T-helper 1 cell treated with Interleukin-12 subunit alpha and Interleukin-12 subunit beta and Interleukin-4 antibody, amounts not matched to agents 30 μg/mL and 1 μg/mL, for 36 hours (primary cell): Measurements from ENCODE around the gene RFX7.

Experiments used
- H3K27ac Mint-ChIP-seq: one replicate; pipeline ENCODE4 v1.8.0; 2021; ENCODE audit warnings: mild to moderate bottlenecking, mixed read lengths
- H3K27me3 Mint-ChIP-seq: one replicate; pipeline ENCODE4 v1.8.0; 2021; ENCODE audit warnings: low read depth, mixed read lengths
- H3K36me3 Mint-ChIP-seq: one replicate; pipeline ENCODE4 v1.8.0; 2021; ENCODE audit warnings: low read depth, mixed read lengths
- H3K4me1 Mint-ChIP-seq: one replicate; pipeline ENCODE4 v1.8.0; 2021; ENCODE audit warnings: low read depth, mixed read lengths
- H3K4me3 Mint-ChIP-seq: one replicate; pipeline ENCODE4 v1.8.0; 2021; ENCODE audit warnings: mild to moderate bottlenecking, moderate library complexity, mixed read lengths
- H3K9me3 Mint-ChIP-seq: one replicate; pipeline ENCODE4 v1.8.0; 2021; ENCODE audit warnings: mixed read lengths

The RFX7 gene

DNA sequence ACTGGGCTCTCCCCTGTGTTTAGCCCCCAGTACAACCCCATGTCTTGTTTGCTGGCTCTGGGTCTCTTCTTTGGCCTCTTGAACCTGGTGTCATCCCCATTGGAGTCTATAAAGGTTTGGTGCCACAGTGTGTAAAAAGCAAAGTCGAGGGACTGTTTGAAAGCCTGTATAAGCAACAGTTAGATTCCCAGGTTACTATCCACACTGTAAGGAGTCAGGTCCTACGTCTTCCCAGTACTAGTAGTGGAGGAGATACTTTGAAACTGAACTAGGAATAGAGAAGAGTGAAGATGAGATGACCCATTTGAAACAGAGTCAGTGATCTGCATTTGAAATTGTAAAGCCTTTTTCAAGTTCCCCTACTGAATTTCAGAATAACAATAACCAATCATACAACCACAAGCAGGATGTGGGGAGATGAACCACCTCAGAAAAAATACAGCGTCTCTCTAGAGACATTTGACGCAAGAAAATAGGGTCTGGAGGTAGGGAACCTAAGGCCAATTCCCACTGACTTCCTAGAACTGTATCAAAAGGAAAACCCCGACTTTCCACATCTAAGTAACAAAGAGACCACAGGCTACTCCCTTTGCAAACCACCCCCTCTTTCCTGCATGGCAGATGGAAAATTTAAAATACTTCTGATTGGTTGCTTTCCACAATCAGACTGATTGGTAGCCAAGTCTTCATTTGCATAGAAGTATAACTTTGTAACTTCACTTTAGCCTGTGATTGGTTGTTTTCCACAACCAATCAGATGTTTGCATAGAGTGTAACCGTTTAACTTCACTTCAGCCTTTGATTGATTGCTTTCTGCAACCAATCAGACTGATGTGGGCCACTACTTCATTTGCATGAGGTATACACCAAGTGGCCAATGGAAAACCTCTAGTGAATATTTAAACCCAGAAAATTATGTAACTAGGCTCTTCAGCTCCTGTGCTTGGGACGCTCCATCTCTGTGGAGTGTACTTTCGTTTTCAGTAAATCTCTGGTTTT, 200.4 kb downstream of the RFX7 start:
- peaks cover 5% of the 10 kb centered on the region for H3K36me3 Mint-ChIP-seq
- peak overlapping the region; percentile 58 for H3K4me3 Mint-ChIP-seq
- peaks cover 21% of the 10 kb centered on the region for H3K4me1 Mint-ChIP-seq
- peak overlapping the region; percentile 79 for H3K27ac Mint-ChIP-seq
- H3K27me3 Mint-ChIP-seq = peaks cover 5% of the 10 kb centered on the region
- peaks cover 31% of the 10 kb centered on the region for H3K9me3 Mint-ChIP-seq

DNA sequence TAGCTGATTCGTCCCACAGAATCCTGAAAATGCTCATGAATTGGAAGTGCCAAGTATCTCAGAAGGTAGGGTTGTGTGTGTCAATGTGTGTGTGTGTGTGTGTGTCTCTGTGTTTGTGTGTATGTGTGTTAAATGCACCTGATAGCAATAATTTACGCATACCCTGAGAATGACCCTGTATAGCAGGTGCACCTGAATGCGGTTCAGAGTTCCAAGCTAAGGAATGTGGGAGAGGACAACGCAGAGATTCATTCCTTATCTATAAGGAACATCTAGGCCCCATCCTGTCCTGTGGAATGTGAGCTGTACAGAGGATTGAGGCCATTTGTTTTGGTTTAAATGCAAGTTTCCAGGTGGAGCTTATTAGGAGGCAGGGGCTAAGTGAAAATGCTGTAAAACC, 201.2 kb downstream of the RFX7 start:
- Mint-ChIP-seq H3K36me3 (peaks cover 5% of the 10 kb centered on the region), H3K27ac (no peak overlapping the region), H3K27me3 (peaks cover 5% of the 10 kb centered on the region), H3K9me3 (peaks cover 31% of the 10 kb centered on the region), H3K4me3 (no peak overlapping the region), H3K4me1 (peaks cover 21% of the 10 kb centered on the region)

- Mint-ChIP-seq H3K27ac (no peak overlapping the region), H3K9me3 (peaks cover 31% of the 10 kb centered on the region), H3K27me3 (peaks cover 5% of the 10 kb centered on the region), H3K4me3 (no peak overlapping the region), H3K36me3 (peaks cover 5% of the 10 kb centered on the region), H3K4me1 (peaks cover 21% of the 10 kb centered on the region)
Measured at GRCh38 chr15:56042031-56042430, 201.6 kb downstream of the RFX7 start.

DNA sequence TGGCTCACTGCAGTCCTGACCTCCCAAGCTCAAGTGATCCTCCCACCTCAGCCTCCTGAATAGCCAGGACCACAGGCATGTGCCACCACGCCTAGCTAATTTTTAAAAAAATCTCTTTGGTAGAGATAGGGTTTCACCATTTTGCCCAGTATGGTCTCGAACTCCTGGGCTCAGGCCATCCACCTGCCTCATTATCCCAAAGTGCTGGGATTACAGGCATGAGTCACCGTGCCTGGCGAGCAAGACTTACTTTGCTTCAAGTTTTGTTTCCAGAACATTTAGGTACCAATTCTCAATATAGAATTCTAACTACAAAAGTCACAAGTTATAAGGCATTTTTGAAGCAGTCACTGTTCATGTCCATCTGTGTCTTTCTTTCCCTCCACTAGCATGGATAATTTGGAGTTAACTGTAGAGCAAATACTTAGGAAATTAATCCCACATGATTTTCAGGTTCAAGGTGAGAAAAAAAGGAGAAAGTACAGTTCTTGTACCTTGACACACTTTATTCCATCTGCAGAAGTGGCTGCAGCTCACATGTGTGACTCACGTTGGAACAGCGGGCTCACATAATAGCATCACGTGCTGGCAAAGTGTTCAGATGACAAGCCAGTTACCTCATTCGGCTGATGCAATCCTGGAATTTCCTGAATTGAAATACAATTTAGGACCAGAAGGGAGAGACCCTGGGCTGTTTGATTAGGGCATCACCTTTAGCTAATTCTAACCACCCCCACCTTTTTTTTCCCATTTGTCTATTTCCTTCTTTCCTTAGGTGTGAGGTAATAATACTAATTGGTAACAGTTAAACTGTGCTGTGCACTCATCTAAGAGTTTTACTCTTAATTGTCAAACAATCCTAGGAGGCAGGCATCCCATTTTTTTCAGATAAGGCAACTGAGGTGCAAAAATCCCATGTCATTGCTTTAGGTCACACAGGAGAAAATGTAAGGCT, 203.3 kb downstream of the RFX7 start:
- Mint-ChIP-seq H3K4me1 (peaks cover 21% of the 10 kb centered on the region), H3K4me3 (no peak overlapping the region), H3K36me3 (peaks cover 5% of the 10 kb centered on the region), H3K9me3 (peaks cover 25% of the 10 kb centered on the region), H3K27ac (no peak overlapping the region), H3K27me3 (no peaks in the 10 kb centered on the region)

GRCh38 chr15:56038707-56039106, 205.0 kb downstream of the RFX7 start:
- Mint-ChIP-seq H3K4me1 (peaks cover 23% of the 10 kb centered on the region), H3K9me3 (peaks cover 15% of the 10 kb centered on the region), H3K27me3 (no peaks in the 10 kb centered on the region), H3K27ac (no peak overlapping the region), H3K4me3 (no peak overlapping the region), H3K36me3 (no peaks in the 10 kb centered on the region)

- Mint-ChIP-seq H3K4me1 (peaks cover 17% of the 10 kb centered on the region), H3K9me3 (peaks cover 10% of the 10 kb centered on the region), H3K4me3 (no peak overlapping the region), H3K27ac (no peak overlapping the region), H3K36me3 (no peaks in the 10 kb centered on the region), H3K27me3 (no peaks in the 10 kb centered on the region)
Measured at GRCh38 chr15:56038015-56038414, 205.7 kb downstream of the RFX7 start.
